Measurements from ENCODE around the gene FSD1L.
"Not testable (repeated sequence)": the region's sequence is repeated elsewhere in the genome, so short reads cannot be mapped to it uniquely, and the experiment has no call there.

GRCh38 chr9:105579952-105580351 lies 132.1 kb downstream of the FSD1L start:
- TF ChIP-seq CTCF (IDR thresholded peaks at IDR 0.05 in 4 of 5, conservative IDR thresholded peaks at IDR 0.05 in 1 of 5); POLR2A (IDR thresholded peaks at IDR 0.05): not testable (repeated sequence)
